Activated CD4-positive, alpha-beta T cell treated with anti-CD3 and anti-CD28 coated beads for 24 hours (primary cell): ENCODE data around the gene CFAP54.

ENCODE experiments used
- DNase-seq, 2 donors: peaks; one replicate each; pipeline ENCODE4 v3.0.0-alpha.2; 2020; ENCODE audit warnings: low read depth in 2 of 2

The CFAP54 gene

GRCh38 chr12:96824838-96825236, 335.5 kb downstream of the CFAP54 start:
- no peak for DNase-seq

DNA sequence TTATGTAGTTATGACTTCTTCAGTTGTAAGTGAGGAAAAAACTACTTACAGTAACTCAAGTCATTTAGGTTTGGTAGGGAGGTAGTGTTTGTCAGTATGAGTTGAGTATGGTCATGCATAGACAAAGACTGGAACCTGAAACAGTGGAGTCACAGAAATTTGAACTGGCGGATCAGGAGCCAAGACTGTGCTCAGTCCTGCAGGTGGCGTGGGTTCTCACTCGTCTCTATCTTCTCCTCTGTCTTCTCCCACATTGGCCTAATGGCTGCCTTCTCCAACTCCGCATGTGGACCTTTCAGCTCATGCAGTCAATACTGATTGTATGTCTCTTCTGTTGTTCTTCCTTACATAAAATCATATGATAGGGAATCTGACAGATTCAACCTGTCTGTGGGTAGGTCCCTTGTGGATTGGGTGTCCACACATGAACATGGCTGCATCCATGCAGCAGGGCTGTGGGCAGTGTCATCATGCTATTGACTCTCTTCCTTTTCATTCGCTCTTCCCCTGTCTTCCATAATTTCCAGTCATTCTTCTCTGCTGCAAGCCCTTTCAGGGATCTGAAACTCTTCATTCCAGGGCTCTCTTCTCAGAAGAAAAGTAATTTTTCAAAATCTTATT, 338.9 kb downstream of the CFAP54 start:
- DNase-seq = no peak

GRCh38 chr12:96829354-96829753, 340.0 kb downstream of the CFAP54 start:
- no peak for DNase-seq

DNA sequence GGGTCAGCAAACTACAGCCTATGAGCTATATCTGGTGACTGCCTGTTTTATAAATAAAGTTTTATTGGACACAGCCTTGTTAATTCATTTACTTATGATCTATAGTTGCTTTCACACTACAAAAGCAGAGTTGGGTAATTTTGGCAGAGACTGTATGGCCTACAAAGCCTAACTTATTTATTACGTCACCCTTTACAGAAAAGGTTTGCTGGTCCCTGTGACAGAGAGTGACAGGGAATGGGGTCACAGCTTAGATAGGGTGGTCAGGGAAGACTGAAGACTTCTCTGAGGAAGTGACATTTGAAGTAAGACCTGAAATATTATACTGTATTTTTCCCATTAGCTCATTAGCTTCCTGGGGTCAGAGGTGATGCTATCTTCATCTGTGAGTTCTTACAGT, 342.0 kb downstream of the CFAP54 start:
- no peak for DNase-seq

DNA sequence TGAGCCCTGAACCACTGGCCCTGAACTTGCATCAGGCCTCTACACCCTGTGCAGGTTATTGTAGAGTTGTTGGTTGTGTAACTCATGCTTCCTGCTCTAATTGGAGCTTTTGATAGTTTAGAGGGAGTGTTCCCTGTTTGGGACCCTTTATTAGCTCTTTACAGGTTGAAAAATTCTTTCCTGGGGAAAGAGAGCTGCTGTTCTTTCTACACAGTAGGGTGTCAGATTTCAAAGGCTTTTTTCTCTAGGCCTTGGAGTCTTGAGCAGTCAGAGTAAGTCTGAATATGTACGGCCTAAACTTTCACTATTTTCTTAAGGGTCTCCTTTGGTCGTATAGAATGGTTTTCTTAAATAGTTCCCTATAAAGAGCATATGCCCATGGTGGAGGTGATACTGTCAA, 356.9 kb downstream of the CFAP54 start:
- DNase-seq = no peak

DNA sequence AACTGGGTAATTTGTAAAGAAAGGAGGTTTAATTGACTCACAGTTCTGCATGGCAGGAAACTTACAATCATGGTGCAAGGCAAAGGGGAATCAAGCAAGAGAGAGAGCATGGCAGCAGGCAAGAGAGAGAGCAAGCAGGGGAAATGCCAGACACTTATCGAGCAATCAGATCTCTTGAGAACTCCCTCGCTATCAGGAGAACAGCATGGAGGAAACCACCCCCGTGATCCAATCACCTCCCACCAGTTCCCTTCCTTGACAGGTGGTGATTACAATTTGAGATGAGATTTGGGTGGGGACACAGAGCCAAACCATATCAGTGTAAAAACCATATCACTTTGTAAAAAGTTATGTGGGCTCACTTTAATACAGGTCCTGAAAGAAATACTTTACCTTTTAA, 361.3 kb downstream of the CFAP54 start:
- DNase-seq = no peak

DNA sequence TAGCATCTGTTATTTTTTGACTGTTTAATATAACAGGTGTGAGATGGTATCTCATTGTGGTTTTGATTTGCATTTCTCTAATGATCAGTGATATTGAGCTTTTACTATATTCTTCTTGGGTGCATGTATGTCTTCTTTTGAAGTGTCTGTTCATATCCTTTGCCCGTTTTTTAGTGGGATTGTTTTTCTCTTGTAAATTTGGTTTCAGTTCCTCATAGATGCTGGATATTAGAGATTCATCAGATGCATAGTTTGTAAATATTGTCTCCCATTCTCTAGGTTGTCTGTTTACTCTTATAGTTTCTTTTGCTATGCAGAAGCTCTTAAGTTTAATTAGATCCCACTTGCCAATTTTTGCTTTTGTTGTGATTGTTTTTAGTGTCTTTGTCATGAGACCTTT, 368.8 kb downstream of the CFAP54 start:
- DNase-seq = no peak

DNA sequence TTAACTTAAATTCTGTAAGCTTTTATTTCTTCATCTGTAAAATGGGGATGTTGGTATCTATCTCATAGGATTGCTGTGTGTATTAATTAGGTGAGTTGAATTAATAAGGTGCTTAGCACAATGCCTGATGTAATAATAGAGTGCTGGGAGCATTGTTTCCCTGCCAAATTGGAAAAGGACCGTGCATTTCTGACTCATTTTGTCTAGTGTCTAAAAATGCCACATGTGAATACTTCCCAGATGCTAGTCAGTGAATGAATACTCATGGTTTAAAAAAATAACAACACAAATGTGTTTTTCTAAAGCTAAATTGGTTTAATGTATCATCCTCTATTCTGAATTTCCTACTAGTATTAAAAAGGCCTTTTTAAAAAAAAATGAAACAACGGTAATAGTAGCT, 372.3 kb downstream of the CFAP54 start:
- no peak for DNase-seq

- DNase-seq = no peak
These were observed 372.9 kb downstream of the CFAP54 start for GRCh38 chr12:96862326-96862725.

- no peak for DNase-seq
These were observed 375.0 kb downstream of the CFAP54 start for GRCh38 chr12:96864335-96864734.

- no peak for DNase-seq
These were observed 377.6 kb downstream of the CFAP54 start for GRCh38 chr12:96866801-96867590.

GRCh38 chr12:96870946-96871345, 381.6 kb downstream of the CFAP54 start:
- DNase-seq = no peak

DNA sequence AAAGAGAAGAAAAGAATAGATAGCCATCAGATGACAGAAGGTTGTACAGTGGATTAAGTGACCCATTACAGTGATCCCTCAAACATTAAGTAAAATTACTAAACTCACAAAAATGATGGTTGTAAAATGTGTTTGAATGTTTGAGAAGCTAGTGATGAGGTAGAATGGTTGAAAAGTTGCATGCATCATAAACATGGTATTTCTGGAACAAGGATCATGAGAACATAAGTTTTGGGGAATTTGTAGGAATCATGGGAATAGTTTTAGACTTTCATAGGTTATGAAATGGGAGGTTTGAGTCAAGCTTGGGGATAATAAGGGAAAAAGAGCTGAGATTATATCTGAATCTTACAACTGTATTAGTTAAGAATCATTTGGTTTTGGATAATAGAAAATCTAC, 383.6 kb downstream of the CFAP54 start:
- DNase-seq = no peak

- no peak for DNase-seq
These were observed 384.8 kb downstream of the CFAP54 start for GRCh38 chr12:96874211-96874610.

DNA sequence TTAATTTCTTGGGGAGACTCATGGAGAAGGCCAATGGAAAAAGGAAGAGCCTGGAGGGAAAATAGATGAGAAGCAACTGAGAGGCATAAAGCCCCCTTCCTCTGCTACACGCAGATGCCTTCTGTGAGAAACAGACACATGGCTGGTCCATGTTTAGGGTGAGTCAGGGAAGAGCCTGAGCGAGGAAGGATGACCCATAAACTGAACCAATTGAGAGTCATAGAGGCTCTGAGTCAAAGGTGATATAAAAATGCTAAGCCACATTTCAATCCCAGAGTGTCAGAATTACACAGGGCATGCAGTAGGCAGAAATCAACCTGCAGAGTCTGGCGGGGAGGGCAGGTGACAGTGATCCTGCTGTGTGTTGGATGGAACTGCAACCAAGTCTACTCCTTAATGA, 387.6 kb downstream of the CFAP54 start:
- DNase-seq = no peak

GRCh38 chr12:96878704-96879103, 389.3 kb downstream of the CFAP54 start:
- DNase-seq = no peak

DNA sequence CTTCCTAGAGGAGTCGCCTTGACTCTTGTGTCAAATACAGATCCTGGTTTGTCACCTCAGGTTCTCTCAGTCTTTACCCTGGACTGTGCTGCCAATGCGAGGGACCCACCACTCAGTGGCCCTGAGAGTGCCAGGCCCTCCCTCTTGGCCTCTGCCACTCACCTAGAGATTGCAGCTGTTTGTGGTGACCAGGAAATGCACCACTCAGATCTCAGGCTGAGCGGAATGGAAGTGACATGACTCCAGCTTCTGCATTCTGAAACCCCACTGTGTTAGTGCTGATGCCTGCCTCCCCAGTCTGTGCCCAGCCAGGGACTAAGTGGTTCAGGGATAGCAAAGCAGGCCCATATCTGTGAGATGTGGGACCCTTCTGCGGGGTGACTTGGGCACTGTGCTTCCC, 389.9 kb downstream of the CFAP54 start:
- DNase-seq = no peak

DNA sequence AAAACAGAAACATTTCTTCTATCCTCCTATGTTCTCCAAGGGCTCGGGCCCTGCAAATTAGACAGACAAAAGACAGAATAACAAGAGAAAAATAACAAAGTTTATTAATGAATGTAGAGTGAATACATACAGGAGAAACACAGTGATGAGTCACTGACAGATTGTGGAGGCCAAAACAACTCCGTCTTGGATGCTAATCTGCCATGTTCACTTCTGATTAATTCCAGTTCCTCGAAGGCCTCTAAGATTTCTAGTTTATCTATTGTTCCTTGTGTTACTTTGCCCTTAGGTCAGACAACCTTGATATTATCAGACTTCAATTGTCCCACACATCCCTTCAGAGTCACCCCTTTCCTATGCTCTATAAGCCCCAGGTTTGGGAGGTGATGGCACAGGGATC, 390.8 kb downstream of the CFAP54 start:
- no peak for DNase-seq

- DNase-seq = no peak
These were observed 392.2 kb downstream of the CFAP54 start for GRCh38 chr12:96881608-96882007.

DNA sequence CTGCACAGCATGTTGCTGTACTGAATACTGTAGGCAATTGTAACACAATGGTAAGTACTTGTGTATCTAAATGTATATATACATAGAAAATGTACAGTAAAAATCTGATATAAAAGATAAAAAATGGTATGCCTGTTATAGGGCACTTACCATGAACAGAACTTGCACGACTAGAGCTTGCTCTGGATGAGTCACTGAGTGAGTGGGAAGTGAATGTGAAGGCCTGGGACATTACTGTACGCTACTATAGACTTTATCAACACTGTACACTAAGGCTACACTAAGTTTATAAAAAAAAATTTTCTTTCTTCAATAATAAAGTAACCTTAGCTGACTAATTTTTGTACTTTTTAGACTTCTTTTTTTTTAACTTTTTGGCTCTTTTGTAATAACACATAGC, 393.5 kb downstream of the CFAP54 start:
- DNase-seq = no peak

- no peak for DNase-seq
These were observed 394.2 kb downstream of the CFAP54 start for GRCh38 chr12:96883571-96883970.

DNA sequence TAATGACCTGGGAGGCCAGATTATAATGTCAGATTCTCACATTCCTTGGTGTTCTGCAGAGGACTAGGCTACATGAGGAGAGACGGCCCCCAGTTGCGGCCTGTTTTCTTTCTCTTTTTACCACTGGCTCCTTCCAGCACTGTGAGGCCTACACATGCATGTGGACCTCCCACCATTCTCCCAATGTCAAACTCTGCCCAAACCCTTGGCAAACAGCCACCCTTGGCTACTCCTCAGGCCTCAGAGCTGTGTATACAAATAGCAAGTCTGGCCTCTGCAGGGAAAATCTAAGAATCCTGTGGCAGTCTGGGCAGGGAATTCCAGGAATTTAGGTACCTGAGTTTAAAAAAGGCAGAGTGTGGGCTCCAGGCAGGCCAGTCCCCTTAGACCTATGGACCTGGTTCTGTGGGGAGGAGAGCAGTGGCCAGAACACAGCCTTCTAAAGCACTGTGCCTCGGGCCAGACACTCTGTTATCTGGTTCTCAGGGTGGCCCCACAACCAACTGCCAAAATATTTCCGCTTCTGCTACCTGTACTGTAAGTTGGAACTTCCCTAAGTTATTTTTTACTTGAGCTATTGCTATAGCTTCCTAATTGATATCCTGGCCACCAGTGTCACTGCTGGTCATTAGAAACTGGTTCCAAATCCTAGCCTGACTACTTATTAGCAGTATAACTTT, 397.8 kb downstream of the CFAP54 start:
- no peak for DNase-seq

DNA sequence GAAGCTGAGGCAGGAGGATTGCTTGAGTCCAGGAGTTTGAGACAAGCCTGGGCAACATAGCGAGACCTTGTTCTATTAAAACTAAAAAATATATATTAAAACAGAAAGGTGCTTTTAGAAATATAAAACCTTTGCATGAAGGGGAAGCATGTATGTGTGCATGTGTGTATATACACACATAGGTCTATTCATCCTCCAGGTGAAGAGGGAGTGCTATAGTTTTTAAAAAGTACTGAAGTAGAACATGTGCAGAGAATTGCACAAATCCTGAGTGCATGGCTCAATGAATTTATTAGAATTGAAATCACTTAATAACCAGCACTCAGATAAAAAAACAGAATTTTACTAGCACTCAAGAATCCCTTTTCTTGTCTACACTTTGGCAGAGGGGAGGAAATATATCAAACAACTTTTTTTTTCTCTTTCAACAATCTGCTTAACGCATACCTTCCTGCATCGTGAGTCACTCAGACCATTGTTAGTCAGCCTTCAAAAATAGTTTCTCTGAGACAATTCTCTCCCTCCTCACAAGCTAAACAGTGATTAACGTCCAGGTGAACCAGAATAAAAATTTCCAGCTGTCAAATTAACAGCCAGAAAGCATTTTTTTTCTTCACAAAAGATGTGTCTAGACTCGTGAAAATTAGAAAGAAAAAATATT, 400.0 kb downstream of the CFAP54 start:
- no peak for DNase-seq
